Measurements from ENCODE around the gene DUOX1. TPM values are rescaled to one million over a fixed set of nuclear protein-coding genes. Genes with fewer than 3 reads are reported as not detected.
A peak's percentile ranks its signal among the peaks of the same experiment; 100 is the strongest.

Gene DUOX1
- total RNA-seq, 1 donor from 2014 or later = not detected

DNA sequence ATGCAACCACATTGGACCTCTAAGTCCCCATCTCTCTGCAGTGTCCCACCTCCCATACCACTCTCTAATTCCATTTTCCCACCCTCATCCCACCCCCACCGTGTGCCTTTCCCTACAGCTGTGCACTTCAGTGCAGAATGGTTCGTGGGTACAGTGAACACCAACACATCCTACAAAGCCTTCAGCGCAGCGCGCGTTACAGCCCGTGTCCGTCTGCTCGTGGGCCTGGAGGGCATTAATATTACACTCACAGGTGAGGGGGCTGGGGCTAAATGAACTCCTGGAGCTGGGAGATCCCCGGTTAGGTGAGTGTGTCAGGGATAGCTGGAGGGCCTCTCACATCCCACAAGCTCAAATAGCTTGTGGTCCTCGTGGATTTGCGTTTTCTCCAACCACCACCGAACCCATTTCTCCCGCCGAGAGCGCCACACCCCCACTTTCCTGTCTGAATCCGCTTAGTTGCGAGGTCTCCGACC is 13.8 kb upstream of the DUOX1 start:
- Mint-ChIP-seq H3K27ac (ENCODE audit: unreplicated experiment) (no peak overlapping the region), H3K4me1 (peaks cover 13% of the 10 kb centered on the region), H3K4me3 (no peak overlapping the region), H3K27me3 (ENCODE audit: low read depth) (peaks cover 74% of the 10 kb centered on the region), H3K36me3 (ENCODE audit: low read depth) (no peaks in the 10 kb centered on the region), H3K9me3 (peaks cover 4% of the 10 kb centered on the region)
- DNase-seq (ENCODE audit: low read depth, low spot score) = no peak
- TF ChIP-seq, protein P1, sequence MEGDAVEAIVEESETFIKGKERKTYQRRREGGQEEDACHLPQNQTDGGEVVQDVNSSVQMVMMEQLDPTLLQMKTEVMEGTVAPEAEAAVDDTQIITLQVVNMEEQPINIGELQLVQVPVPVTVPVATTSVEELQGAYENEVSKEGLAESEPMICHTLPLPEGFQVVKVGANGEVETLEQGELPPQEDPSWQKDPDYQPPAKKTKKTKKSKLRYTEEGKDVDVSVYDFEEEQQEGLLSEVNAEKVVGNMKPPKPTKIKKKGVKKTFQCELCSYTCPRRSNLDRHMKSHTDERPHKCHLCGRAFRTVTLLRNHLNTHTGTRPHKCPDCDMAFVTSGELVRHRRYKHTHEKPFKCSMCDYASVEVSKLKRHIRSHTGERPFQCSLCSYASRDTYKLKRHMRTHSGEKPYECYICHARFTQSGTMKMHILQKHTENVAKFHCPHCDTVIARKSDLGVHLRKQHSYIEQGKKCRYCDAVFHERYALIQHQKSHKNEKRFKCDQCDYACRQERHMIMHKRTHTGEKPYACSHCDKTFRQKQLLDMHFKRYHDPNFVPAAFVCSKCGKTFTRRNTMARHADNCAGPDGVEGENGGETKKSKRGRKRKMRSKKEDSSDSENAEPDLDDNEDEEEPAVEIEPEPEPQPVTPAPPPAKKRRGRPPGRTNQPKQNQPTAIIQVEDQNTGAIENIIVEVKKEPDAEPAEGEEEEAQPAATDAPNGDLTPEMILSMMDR (conservative IDR thresholded peaks at IDR 0.05) = no peak

DNA sequence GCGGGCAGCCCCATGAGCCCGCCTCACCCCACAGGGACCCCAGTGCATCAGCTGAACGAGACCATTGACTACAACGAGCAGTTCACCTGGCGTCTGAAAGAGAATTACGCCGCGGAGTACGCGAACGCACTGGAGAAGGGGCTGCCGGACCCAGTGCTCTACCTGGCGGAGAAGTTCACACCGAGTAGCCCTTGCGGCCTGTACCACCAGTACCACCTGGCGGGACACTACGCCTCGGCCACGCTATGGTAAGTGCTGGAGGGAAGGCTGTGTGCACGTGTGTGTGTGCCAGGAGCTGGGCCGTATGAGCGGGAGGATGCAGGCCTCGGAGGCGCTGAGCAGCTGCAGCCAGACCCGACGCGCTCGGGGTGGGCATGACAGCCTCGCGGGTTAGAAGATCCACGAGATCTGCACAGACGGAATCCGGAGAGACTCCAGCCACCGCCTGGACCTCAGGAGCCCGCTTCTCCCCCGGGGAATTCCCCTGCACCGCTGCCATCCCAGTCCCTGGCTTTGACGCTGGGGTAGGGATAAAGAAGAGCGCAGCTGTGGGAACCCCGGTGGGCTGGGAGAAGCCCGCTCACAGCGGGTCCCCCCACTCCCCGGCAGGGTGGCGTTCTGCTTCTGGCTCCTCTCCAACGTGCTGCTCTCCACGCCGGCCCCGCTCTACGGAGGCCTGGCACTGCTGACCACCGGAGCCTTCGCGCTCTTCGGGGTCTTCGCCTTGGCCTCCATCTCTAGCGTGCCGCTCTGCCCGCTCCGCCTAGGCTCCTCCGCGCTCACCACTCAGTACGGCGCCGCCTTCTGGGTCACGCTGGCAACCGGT is 13.1 kb upstream of the DUOX1 start:
- TF ChIP-seq, protein P1 (conservative IDR thresholded peaks at IDR 0.05) = no peak
- no peaks in the 10 kb centered on the region for H3K36me3 Mint-ChIP-seq (ENCODE audit: low read depth)
- H3K9me3 Mint-ChIP-seq = peaks cover 4% of the 10 kb centered on the region
- peaks cover 76% of the 10 kb centered on the region for H3K27me3 Mint-ChIP-seq (ENCODE audit: low read depth)
- no peak overlapping the region for H3K4me3 Mint-ChIP-seq
- DNase-seq (ENCODE audit: low read depth, low spot score) = no peak
- no peak overlapping the region for H3K27ac Mint-ChIP-seq (ENCODE audit: unreplicated experiment)
- peaks cover 13% of the 10 kb centered on the region for H3K4me1 Mint-ChIP-seq

DNA sequence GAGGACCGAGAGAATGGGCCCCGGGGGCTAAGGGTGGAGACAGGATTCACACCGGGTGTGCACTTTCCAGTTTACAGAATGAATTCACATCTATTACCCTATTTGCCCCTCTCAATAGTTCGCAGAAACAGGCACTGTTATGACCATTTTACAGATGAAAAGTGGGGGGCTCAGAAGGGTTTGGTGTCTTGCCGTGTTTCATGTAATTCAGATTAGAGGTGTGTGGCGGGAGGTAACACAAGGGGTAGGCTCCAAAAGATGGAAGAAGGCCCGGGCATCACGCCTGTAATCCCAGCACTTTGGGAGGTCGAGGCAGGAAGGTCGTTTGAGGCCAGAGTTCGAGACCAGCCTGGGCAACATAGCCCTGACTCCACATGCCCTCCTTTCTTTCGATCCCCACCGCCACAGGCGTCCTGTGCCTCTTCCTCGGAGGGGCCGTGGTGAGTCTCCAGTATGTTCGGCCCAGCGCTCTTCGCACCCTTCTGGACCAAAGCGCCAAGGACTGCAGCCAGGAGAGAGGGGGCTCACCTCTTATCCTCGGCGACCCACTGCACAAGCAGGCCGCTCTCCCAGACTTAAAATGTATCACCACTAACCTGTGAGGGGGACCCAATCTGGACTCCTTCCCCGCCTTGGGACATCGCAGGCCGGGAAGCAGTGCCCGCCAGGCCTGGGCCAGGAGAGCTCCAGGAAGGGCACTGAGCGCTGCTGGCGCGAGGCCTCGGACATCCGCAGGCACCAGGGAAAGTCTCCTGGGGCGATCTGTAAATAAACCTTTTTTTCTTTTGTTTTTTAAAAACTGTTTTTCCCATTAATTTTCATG is 12.3 kb upstream of the DUOX1 start:
- Mint-ChIP-seq H3K27ac (ENCODE audit: unreplicated experiment) (no peak overlapping the region), H3K27me3 (ENCODE audit: low read depth) (peaks cover 70% of the 10 kb centered on the region), H3K4me3 (no peak overlapping the region), H3K9me3 (peaks cover 4% of the 10 kb centered on the region), H3K4me1 (peaks cover 6% of the 10 kb centered on the region), H3K36me3 (ENCODE audit: low read depth) (no peaks in the 10 kb centered on the region)
- TF ChIP-seq, protein P1 (conservative IDR thresholded peaks at IDR 0.05) = no peak
- no peak for DNase-seq (ENCODE audit: low read depth, low spot score)

DNA sequence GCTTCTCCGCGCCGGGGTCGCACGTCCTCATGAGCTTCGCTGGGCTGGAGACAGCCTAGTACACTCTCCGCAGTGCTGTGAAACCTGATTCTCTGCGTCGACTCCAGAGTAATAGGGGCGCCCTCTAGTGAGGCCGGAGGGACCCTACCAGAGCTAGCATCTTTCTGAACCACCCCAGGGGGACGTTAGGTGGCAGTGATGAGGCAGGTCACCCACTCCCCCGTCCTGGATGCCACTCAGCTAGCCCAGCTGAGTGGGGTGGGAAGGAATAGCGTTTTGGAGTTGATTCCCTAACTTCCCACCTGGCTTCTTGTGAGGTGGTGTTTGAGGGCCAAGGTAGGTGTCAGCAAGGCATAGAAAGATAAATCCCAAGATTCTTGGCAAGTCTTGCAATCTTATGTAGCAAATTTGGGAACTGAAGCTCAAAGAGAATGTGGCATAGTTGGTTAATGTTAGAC is 11.6 kb upstream of the DUOX1 start:
- Mint-ChIP-seq H3K4me1 (peaks cover 6% of the 10 kb centered on the region), H3K36me3 (ENCODE audit: low read depth) (no peaks in the 10 kb centered on the region), H3K27ac (ENCODE audit: unreplicated experiment) (no peak overlapping the region), H3K4me3 (no peak overlapping the region), H3K27me3 (ENCODE audit: low read depth) (peaks cover 70% of the 10 kb centered on the region), H3K9me3 (peaks cover 4% of the 10 kb centered on the region)
- peak; percentile 89 for DNase-seq (ENCODE audit: low read depth, low spot score)
- TF ChIP-seq, protein P1 (conservative IDR thresholded peaks at IDR 0.05) = peak; percentile 99

DNA sequence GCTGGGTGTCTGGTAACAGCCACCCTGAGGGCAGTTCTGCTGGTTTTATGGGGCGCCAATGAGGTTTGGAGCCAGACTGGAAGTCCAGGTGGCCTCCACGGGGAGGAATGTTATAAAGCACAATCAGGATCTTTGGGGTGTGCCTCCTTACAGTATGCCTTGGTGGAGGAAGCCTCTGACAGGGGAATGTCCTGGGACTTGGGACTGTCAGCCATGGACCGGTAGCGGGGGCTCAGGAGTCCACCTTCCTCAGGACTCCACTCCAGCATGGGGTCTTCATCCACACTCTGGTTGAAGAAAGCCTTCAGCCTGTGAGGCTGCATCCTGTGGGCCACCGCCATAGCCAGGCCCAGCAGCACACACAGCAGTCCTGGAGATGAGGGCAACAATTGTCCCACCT is 10.8 kb upstream of the DUOX1 start:
- no peak for DNase-seq (ENCODE audit: low read depth, low spot score)
- peaks cover 70% of the 10 kb centered on the region for H3K27me3 Mint-ChIP-seq (ENCODE audit: low read depth)
- no peaks in the 10 kb centered on the region for H3K36me3 Mint-ChIP-seq (ENCODE audit: low read depth)
- peaks cover 4% of the 10 kb centered on the region for H3K9me3 Mint-ChIP-seq
- no peak overlapping the region for H3K27ac Mint-ChIP-seq (ENCODE audit: unreplicated experiment)
- no peak overlapping the region for H3K4me3 Mint-ChIP-seq
- TF ChIP-seq, protein P1 (conservative IDR thresholded peaks at IDR 0.05) = no peak
- H3K4me1 Mint-ChIP-seq = peaks cover 6% of the 10 kb centered on the region
